HG02678 (cell line): ENCODE measurements around the gene BANK1.
A peak's percentile ranks its signal among the peaks of the same experiment; 100 is the strongest.

Experiments used
- ATAC-seq: cut with Tn5 transposase; IDR thresholded peaks from one replicate; pipeline ENCODE4 v1.9.1; 2021; ENCODE audit warnings: mild to moderate bottlenecking, moderate library complexity; ENCODE audit not compliant: unreplicated experiment

Gene BANK1

DNA sequence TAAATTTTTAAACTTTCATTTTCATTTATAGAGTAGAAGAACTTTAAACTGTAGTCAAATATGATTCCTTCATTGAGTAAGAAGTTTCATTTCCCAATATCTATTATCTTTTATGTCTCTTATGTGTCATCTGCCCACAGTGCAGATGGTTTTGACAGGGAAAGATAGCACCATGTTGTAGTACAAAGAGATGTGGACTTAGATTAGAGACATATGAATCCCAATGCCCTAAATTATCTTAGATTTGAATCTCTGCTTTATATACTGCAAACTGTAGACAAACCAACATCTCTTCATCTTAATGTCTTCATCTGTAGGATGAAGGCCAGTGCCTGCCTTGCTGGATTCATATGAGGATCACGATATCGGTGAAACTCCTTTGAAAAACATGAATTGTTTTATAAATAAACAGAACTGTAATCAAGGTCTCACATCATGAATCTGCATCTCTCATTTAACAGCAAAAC is 217.5 kb downstream of the BANK1 start:
- ATAC-seq, result peak; percentile 92

DNA sequence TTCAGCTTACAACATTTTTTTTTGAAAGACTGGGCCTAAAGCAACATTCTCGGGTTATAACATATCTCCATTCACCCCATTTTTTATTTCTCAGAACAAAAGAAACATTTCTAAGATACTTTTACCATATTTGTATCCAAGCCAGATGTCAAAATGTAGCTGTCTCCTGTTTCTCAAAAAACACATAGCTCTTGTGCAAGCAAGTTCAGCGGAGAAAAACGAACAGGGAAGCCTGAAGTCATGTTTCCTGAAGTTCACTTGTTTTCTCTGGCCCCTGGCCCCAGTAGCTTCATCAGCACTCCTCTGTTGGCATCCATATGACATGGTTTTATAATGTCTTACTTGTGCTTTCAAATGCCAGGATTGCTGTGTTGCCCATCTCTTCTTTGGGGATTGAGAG is 218.2 kb downstream of the BANK1 start:
- no peak for ATAC-seq

- no peak for ATAC-seq
These were observed 231.8 kb downstream of the BANK1 start for GRCh38 chr4:102022343-102022742.

- no peak for ATAC-seq
These were observed 237.4 kb downstream of the BANK1 start for GRCh38 chr4:102027961-102028360.

- no peak for ATAC-seq
These were observed 240.9 kb downstream of the BANK1 start for GRCh38 chr4:102031406-102031805.

GRCh38 chr4:102036016-102036415 is 245.5 kb downstream of the BANK1 start:
- no peak for ATAC-seq

GRCh38 chr4:102036619-102037376 is 246.3 kb downstream of the BANK1 start:
- ATAC-seq, result no peak

DNA sequence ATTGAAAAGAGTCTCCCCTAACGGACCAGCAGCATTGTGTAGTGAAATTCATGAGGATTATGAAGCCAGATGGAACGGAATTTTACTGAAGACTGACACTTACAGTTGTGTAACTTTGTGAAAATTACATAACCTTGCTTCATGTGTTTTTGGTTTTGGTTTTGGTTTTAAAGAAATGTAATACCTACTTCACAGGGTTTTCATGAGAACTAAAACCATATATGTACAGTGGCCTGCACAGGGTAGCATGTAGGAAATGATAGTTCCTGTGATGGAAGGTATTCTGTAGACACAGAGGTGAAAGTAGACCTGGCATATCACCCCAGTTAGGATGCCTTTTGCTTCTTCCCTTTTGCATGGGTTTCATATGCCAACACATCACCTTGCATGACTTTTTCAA is 247.0 kb downstream of the BANK1 start:
- no peak for ATAC-seq

GRCh38 chr4:102042871-102043802 is 252.6 kb downstream of the BANK1 start:
- no peak for ATAC-seq

- ATAC-seq, result no peak
These were observed 257.1 kb downstream of the BANK1 start for GRCh38 chr4:102047616-102048015.

DNA sequence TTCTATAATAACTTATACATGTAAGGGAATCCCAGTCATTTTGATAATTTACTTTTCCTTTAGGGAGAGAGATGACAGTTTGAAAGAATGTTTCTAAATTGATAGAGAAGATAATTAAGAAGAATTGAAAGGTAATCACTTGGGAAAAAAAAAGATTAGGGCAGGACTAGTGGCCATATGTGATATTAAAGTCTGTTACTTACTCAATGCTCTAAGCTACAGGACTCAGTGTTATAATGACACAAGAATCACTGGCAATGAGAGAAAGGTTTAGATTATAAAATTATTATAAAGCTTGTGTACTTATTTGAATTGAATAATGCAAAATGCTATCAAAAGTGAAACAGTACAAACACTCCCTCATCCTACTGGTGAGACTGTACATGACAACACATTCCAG is 265.3 kb downstream of the BANK1 start:
- no peak for ATAC-seq

- no peak for ATAC-seq
These were observed 266.6 kb downstream of the BANK1 start for GRCh38 chr4:102057122-102057521.

DNA sequence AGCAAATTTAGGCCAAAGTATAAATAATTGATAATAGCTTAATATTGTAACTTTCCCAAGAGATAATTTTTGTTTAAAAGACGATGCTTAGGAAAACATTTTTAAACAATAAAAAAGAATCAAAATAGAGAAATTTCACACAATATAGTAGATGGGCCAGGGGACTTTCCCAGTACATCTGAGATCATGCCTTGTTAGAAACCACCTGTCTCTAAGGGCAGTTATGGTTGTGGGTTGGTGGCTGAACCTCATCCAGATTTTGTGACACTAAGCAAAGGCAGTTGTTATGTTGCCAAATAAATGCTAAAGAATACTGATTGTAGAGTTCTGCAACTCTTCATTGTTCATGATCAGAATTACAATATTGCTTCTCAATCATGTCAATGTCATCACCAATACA is 270.6 kb downstream of the BANK1 start:
- peak; percentile 85 for ATAC-seq

DNA sequence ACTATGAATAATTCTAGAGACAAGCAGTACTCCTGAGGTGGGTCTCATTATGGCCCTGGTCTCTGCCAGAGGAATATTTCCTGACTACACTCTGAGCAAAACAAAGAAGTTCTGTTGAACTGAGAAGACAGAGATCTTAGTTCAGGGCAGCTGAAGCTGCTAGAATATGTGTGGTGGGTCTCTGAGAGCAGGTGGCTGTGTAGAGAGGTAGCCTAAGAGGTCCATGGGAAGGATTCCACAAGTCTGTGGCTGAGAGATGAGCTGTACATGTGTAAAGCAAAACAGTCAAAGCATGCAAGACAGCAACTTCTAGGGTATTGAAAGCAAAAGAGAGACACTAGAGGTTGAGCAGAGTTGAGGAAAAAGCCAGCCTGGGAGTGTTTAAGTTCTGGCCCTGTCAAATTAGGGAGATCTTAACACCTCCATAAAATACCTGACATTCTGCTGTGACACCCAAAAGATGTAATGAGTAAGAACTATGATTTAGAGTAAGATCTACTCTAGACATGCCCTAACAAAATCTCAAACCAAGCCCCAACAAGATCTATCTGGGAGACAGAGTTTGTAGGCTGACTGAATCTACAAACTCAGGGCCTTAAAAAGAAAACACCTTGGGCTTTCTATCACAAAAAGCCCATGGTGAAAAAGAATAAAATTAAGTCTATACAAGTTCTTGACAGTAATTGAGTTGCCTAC is 274.4 kb downstream of the BANK1 start:
- ATAC-seq, result no peak

DNA sequence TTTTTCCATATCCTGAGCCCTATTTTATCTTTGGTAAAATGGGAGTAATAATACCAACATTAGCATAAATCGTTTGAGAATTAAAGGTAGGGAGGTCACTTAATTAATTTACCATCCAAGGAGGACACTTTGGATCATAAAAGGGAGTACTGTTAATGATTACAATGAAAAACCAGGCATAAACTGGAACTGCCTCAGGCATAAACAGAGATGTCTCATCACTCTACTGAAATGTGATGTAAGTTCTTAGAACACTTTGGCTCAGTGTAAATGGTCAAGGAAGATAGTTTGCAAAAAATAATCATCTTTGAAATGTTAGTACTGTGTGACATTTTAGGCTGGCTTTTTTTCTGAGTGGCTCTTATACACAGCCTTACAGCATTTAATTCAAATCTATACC is 286.1 kb downstream of the BANK1 start:
- ATAC-seq, result no peak

- no peak for ATAC-seq
These were observed 289.7 kb downstream of the BANK1 start for GRCh38 chr4:102080184-102080583.

GRCh38 chr4:102089850-102090621 is 299.5 kb downstream of the BANK1 start:
- no peak for ATAC-seq

DNA sequence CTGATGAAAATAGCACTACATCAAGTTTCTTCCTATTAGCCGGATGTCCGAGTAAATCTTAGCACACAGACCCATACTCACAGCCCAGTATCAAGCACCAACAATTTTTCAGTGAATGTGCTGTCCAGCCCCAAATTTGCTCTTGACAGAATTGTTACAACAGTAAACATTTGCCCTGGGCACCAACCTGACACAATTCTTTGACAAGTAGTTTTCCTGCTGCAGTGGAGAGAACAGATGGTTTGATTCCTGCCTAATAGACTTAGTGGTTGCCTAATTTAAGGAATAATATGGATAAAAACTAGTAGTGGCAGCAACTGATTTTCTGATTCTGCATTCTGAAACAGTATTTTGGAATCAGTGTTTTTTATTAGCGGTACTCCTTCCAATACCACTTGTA is 301.1 kb downstream of the BANK1 start:
- no peak for ATAC-seq

GRCh38 chr4:102094481-102094880 is 304.0 kb downstream of the BANK1 start:
- ATAC-seq, result no peak

DNA sequence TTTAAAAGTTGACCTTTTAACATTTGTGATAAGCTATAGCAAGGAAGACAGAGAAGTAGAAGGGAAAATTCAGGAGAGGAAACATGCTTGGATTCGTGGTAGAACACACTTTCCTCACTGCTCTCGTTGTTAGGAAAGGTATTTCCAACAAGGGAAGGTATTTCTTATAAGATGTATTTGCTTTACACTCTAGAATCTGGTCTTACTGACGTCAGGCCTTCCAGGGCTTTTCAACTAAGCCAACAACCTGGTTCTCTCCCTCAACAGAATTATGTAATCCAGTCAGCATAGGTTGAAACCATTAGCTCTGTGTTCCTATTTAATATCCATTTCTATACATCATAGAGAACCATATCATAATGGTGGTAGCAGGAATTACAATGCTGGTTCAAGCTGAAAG is 312.8 kb downstream of the BANK1 start:
- no peak for ATAC-seq

GRCh38 chr4:102104278-102104677 is 313.7 kb downstream of the BANK1 start:
- ATAC-seq, result no peak
